ENCODE results near the gene SLC38A7.
A peak's percentile ranks its signal among the peaks of the same experiment; 100 is the strongest.
"Not testable (repeated sequence)": the region's sequence is repeated elsewhere in the genome, so short reads cannot be mapped to it uniquely, and the experiment has no call there.

SLC38A7 gene, protein sequence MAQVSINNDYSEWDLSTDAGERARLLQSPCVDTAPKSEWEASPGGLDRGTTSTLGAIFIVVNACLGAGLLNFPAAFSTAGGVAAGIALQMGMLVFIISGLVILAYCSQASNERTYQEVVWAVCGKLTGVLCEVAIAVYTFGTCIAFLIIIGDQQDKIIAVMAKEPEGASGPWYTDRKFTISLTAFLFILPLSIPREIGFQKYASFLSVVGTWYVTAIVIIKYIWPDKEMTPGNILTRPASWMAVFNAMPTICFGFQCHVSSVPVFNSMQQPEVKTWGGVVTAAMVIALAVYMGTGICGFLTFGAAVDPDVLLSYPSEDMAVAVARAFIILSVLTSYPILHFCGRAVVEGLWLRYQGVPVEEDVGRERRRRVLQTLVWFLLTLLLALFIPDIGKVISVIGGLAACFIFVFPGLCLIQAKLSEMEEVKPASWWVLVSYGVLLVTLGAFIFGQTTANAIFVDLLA

DNA sequence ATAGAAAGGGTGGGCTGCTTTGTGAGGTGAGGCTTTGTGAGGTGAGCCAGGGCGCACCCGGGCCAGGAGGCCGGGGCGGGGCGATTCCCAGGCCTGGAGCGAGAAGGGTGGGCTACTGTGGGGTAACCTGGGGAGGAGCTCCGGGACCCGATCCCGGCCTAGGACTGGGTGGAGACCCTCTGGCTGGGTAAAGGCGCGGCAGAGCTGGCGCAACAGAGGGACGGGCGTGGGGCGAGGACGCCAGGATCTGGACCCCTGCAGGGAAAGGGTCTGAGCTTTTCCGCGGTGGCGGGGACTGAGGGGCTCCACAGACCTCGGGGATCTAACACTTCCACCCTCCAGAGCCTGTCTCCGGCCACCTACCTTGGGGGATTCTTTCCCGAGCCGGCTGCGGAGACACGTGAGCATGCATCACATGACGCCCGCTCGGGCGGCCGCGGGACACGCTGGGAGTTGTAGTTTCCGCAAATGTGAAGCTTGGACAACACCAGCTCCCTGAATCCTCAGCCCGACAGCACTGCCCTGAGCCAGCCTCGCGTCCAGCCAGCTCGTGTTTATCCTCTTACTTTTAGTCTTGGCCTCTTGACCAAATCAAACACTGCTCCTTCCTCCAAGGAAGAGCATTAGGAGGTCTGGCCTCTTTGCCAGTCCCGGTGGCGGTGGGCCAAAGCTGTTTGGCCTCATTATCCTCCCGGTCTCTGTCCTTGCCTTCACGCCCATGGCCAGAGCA lies at the start of gene SLC38A7:
SLC38A7 (minus strand) TSS at position 417 of the 730 bp plus-strand sequence. CDS start 4,644 bp downstream, outside the sequence.
- peak; percentile 76 for DNase-seq

DNA sequence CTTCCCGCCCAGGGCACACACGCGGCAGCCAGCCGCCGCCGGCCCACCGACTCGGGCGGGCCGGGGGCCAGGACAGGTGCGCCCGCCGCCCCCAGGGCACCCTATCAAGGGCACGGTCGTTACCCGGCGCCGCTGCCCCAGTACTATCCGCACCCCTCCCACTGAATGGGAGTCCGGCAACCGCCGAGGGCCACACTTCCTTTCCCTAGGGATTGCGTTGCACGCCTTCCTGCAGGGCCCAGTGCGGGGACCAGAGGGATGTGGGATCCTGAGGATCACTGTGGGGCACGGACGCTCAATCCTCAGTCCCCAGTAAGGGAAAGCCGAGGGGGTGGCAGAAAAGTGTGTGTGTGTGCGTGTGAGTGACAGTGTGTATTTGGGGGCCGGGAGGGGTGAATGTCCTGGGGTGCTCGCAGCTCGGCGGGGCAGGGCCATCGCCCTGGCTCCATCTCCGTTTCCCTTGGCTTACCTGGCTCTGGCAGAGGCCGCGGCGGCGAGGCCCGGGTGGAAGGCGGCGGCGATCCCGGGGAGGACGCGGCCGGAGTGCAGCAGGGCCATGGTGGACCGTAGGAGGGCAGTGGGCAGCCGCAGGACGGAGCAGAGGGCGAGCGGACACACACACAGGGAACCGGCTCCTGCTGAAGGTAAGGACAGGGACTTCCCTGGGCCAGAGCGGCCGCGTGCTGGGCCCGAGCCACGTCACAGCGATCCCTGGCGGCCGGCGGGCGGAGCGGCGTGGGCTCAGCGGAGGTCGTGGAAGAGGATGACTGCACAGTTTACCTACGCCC lies 49.3 kb upstream of the SLC38A7 start, which contains the start of gene GOT2:
GOT2 (minus strand) TSS at position 646 of the 788 bp plus-strand sequence; CDS start at position 558, 88 bp downstream.
- peak; percentile 82 for DNase-seq

DNA sequence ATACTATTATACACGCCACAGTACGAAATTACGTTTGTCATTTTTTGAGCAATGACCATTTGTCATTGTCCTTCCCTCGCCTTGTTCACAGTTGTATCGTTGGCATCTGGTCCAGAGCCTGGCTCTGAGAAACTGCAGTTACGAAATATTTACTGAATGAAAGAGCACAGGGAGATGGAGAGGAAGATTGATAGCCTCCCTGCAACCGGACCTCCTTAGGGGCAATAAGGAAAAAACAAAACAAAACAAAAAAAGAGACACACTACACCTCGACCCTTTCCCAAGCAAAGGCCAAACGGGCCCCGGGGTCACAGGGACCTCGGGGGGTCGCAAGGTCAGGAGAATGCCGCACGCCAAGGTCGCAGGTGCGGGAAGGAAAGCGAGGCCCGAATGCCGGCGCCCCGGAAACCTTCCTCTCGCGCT lies 48.7 kb upstream of the SLC38A7 start:
- DNase-seq, result no peak

DNA sequence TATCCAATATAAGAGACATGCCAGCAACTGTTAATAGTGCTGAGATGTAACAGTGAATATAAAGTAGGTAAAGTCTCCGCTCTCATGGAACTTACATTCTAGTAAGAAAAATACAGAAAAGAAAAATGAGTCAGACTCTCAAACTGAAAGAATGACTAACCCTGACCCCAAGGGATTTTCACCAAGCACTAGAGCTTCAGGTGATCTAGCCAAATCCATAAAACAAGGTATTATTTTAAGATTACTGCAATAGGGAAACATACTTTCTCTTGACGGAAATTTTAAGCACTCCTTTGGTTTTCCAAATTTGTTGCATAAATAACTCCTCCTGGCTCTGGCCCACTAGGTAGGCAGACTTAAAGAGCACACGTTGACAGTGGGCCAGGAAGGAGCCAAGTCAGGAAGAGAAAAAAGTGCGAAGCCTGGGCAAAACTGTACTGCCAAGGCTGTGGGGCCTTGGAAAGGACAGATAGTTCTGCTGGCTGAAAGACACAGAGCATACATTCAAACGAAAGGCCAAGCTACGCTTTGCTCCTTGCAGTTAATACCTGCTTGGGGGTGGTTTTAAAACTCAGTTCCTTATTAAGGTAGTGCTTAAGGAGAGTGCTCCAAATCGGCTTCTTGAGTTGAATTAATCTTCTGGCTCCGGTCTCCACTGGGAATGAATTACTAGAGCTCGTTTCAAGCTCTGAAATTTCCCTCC lies 48.1 kb upstream of the SLC38A7 start:
- DNase-seq, result no peak

DNA sequence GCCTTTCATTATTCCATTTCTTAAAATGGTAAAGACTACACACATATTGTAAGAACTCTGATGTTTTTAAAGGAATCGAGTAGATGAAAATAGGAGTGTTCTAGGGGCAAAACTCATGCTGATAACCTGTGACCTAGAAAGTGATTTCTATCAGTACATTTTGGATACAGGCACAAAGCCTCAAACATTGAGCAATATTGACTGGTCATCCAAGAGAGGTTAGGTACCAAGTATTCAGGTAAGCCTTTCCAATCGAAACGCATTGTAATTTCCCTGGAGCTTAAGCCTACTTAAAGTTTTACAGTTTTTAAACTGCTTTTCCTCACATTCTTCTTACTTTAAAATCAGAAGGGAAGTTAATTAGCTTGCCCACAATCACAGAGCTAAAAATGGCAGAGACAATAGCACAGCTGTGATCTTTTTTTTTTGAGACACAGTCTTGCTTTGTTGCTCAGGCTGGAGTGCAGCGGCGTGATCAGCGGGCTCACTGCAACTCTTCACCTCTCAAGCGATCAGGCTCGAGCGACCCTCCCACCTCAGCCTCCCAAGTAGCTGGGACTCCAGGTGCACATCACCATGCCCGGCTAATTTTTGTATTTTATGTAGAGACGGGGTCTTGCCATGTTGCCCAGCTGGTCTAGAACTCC lies 46.3 kb upstream of the SLC38A7 start:
- DNase-seq, result no peak

DNA sequence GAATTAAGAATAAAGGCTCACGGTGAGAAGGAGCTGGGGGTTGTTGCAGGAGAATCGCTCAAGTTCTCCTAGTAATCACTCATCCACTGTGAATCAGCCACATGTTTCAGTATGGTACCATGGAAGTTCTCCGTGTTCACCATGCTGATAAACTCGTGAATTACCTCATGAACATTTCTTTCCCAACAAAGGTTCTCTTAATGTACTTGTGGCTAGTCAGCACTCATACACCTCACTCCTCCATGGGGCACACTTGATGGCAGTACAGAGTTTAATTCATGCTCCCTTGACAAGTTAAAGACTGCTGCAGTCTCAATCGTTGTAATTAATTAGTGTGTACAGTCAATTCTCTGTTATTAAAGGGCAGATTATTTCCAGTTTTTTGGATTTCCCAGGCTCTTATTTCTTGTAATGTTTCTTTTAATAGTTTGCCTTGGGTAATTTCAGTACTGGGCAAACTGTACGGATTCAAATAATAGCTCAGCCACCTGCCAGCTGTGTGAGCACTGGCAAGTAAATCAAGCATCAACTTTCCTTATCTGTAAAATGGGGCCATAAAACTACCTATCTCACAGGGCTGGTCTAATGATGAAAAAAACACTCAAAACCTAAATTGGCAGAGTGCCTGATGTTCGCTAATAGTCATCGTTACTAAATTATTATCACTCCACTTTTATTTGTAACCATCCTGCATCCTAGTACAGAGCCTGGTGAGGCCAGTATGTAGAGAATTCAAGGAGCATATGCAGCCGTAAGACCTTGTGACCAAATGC lies 43.4 kb upstream of the SLC38A7 start:
- no peak for DNase-seq

DNA sequence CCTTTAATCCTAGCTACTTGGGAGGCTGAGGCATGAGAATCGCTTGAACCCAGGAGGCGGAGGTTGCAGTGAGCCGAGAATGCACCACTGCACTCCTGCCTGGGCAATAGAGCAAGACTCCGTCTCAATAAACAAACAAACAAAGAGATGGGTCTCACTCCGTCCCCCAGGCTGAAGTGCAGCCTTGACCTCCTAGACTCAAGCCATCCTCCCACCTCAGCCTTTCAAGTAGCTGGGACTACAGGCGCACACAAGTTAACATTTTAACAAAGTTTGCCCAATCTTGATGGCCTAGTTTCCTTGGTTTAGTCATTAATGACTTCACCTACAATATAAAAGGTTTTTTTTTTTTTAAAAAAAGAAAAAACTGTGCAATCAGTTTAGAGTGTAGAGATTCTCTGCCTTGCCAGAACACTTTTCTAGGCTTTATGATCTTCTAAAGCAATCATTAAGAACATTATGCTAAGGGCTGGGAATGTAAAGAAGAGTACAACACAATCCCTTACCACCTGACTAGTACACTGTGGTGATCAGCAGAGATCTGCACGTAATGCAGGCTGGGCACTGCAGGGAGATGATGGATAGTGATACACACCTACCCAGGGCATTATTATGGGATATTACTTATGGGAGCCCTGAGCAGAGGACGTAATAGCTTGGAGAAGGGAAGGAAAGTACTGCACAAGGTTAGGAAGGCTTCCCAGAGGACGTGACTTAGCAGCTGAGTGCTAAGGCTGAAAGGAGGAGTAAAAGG lies 42.6 kb upstream of the SLC38A7 start:
- DNase-seq, result no peak

DNA sequence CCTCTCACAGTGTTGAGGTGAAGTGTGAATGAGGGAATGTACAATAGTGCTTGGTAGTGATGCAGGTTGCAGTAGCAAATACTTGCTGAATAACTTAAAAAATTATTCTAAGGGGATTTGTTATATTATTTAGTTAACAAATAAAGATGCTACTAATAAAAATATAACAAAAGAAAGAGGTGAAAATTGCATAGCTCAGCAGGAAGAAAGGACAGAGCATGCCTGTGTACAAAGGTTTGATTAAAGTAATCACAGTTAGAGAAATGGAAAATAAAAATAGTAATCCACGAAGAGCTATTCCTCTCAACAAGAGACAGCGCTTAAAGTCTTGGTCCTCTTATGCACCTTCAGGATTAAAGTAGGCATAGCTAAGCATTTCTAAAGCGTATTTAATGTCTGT lies 38.5 kb upstream of the SLC38A7 start:
- no peak for DNase-seq

DNA sequence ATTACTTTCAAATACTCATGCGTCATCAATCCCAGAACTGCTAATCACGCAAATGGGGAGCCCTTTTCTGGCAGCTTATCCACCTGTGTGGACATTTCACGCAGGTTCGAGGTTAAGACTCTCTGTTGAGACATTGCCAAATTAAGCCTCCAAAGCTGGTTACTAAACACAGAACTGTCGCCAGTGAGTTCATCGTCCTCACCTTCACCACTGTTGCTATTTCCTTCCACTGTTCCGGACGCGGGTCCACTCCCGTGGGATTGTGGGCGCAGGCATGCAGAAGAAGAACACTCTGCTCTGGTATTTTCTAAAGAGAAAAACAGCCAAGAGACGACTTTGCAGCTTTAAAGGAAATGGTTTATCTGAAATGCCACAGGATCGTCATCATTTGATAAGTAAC lies 33.4 kb upstream of the SLC38A7 start:
- DNase-seq, result no peak

DNA sequence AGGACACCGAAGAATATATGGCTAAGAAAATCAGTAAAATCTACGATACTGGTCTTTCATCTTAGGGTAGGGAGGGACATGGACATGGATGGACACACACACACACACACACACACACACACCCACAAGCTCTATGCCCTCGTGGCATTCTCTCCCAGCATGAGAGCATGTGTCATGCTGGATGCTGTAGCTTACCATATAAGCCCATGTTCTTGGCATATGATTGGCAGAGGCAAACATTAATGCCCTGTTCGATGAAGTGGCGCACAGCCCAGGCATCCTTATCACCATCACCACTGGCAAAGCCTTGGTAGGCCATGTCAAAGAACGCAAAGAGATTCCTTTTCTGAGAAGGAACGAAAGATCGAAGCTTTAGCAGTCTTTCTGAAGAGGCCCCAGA lies 31.9 kb upstream of the SLC38A7 start:
- DNase-seq, result no peak

DNA sequence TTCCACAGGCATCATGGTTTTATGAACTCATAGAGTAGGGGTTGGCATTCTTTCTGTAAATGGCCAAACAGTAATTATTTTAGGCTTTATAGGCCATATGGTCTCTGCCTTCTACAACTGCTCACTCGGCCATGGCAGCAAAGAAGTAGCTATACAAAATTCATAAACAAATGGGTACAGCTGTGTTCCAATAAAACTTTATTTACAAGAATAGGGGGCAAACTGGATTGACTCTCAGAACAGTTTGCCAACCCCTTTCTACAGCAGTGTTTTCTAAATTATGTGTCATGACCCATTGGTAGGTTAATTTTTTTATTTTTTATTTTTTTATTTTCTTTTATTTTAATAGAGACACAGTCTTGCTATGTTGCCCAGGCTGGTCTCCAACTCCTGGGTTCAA lies 29.2 kb upstream of the SLC38A7 start:
- no peak for DNase-seq

DNA sequence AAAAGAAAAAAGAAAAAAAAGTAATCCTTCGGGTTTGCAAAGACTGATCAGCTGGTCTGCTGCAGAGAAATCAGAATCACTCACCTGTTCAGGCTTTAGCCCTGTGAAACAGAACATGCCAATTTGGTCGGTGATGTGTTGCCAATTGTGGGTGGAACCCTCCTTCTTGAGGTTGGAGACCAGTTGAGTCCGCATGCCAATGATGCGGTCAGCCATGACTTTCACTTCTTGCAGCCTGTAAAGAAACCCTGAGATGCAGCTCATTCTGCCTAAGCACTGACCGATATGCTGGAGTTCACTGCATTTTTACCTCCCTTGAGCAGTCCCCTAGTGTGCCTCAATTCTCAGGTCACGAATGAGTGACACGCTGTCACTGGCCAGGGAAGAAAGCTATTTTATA lies 24.8 kb upstream of the SLC38A7 start:
- DNase-seq, result no peak

DNA sequence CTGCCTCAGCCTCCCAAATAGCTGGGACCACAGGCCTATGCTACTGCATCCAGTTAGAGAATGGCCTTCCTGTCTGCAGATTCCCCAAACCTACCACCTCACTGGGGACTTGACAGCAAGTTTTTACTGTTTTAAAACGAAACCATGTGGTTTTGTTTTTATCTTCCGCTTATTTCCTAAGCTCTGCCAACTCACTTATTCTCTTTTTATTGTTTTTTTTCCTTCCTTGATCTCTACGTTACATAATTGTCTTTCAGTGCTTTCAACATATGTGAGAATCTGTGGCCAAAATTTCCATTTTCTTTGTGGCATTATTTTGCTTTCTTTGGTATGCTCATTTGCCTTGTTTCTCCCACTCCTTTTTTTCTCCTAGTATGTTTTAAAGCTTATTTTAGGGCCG lies 14.6 kb upstream of the SLC38A7 start:
- no peak for DNase-seq

DNA sequence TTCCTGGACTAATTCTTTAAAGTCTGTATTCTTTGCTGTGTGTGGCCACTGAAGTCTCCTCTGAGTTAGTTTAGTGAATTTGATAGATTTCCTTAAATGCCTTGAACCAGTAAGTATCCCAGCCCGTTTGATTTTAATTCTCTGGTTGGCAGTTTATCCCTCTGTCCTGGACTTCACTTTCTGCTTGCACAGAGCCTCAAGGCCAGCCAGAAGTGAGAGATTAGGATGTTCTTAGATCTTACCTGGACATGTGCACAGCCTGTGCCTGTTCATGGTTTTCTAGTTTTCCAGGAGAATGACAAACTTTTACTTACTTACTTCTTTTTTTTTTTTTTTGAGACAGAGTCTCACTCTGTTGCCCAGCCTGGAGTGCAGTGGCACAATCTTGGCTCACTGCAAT lies 10.8 kb upstream of the SLC38A7 start:
- no peak for DNase-seq

DNA sequence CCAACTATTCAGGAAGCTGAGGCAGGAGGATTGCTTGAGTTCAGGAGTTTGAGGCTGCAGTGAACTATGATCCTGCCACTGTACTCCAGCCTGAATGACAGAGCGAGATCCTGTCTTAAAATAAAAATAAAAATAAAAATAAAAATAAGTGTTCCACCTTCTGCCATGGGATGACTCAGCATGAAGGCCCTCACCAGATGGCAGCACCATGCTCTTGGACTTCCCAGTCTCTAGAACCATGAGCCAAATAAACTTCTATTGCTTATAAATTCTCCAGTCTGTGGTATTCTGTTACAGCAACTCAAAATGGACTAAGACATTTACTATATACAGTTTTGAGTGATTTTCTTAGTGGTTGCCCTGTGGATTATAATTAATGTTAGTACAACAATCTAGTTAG lies 7.9 kb upstream of the SLC38A7 start:
- DNase-seq, result no peak

DNA sequence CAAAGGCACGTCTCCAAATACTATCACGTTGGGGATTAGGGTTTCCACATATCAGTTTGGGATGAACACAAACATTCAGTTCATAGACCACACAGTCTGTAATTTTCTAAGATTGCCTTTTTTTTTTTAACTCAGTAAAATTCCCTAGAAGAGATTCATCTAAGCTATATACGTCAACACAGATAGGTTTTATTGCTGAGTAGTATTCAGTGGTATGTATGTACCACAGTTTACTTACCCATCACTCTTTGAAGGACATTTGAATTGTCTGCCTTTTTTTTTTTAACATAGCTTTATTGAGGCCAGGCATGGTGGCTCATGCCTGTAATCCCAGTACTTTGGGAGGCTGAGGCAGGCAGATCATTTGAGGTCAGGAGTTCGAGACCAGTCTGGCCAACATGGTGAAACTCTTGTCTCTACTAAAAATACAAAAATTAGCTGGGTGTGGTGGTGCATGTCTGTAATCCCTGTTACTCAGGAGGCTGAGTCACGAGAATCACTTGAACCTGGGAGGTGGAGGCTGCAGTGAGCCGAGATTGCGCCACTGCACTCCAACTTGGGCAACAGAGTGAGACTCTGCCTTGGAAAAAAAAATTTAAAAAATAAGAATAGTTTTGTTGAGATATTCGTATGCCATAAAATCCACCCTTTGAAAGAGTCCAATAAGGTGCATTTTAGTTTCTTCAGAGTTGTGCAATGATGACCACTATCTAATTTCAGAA lies 2.6 kb upstream of the SLC38A7 start:
- not testable (repeated sequence) for DNase-seq

DNA sequence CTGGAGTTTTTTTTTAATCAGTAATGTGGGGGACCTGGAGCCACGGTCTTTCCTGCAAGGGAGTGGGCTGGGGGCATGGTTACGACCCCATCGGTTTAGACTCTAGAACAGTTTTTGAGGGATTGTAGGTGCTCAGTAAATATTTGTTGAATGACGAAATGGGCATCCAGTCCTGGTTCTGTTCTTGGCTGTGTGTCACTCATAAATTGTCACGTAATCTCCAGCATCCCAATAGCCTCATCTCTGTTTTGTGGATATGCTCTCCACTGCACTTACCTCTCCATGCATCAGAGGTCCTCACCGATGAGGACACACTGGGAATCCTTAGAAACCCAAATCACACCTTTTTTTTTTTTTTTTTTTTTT lies 497 bp upstream of the SLC38A7 start:
- DNase-seq, result no peak

DNA sequence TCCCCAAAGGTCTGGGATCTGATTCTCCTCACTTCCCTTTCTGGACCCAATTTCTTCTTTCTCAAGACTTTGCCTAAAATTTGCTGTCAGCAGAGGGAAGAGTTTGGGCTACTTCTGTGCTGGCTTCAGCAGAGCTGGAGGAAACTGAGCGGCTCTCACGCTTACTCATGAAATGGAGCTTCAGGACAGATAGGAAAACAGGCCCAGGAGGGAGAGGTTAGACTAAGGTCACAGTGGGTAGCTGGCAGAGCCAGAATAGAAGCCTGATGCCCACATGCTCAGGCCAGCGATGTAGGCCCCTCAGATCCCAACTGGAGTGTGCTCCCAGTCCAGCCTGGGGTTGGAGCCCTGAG lies 593 bp downstream of the SLC38A7 start:
- DNase-seq, result no peak

DNA sequence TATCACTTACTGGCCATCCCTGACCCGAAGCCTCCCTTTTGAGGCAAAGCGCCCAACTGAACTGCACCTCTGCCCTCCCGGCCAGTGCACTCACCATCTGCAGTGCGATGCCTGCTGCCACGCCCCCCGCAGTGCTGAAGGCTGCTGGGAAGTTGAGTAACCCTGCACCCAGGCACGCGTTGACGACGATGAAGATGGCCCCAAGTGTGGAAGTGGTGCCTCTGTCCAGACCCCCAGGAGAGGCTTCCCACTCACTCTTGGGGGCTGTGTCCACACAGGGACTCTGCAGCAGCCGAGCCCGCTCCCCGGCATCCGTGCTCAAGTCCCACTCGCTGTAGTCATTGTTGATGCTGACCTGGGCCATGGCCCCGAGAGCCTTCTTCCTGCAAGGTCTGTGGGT lies 4.8 kb downstream of the SLC38A7 start:
- no peak for DNase-seq

DNA sequence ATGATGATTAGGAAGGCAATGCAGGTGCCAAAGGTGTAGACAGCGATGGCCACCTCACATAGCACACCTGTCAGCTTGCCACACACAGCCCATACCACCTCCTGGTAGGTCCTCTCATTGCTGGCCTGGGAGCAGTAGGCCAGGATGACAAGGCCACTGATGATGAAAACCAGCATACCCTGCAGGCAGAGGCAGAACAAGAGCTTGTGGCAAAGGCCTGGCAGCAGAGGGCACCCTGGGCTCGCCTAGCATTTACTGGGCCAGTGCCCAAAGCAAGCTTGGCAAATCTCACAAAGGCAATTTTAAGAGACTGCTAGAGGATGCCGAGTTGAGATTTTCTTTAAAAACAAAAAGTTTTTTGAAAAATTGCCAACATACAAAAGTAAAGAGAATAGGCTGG lies 5.9 kb downstream of the SLC38A7 start:
- DNase-seq, result no peak

Measured in activated CD8-positive, alpha-beta memory T cell treated with anti-CD3 and anti-CD28 coated beads, Interleukin-2, amount 50 U/mL, for 4 hours (primary cell).